HCT116 (cell line): ENCODE measurements around the gene ALDH1A1. TPM values are rescaled to one million over a fixed set of nuclear protein-coding genes. Genes with fewer than 3 reads are reported as not detected.

Experiments used
- ATAC-seq: fragments of 200-7000 bp; cut with Tn5 transposase; 2 replicates; pipeline ENCODE4 v1.9.1; 2020; ENCODE audit warnings: mild to moderate bottlenecking, moderate library complexity
- BruUV-seq: library from RNA; stranded (reverse); fragments of 400-500 nt; replicated peaks from 2 replicates; lab custom pipeline; 2021; lab: Mats Ljungman, UMichigan
- CTCF ChIA-PET: fragments of 300-600 bp; sonication (Branson Sonifier 250); formaldehyde crosslinking; loops from one replicate; lab custom pipeline; 2021; ENCODE audit warnings: antibody characterized with exemption; lab: Charles Lee
- POLR2A ChIA-PET: fragments of 300-600, 350-600 bp; sonication (Branson Sonifier 250); formaldehyde crosslinking; loops from one replicate; lab custom pipeline; 2021; ENCODE audit warnings: antibody characterized with exemption; lab: Charles Lee
- RAD21 ChIA-PET, 2 experiments: fragments of 300-600 bp; sonication (Branson Sonifier 250); formaldehyde crosslinking; loops; one replicate each; lab custom pipeline; 2023; ENCODE audit warnings: low total read pairs in 2 of 2; ENCODE audit not compliant: uncharacterized antibody in 2 of 2, unreplicated experiment in 2 of 2, low non-redundant PET in 1 of 2; lab: Charles Lee
- DNase-seq: peaks from one replicate; pipeline ENCODE4 v3.0.0-alpha.2; 2010; ENCODE audit warnings: low read depth, low spot score
- H2AFZ ChIP-seq: fragments of 200-600 bp; shearing (Covaris generic), sonication (generic); 2 replicates; pipeline ENCODE4 v1.6.1; 2017; ENCODE audit warnings: low read depth, mixed run types, mixed read lengths, antibody characterized with exemption, low read length; ENCODE audit not compliant: poor library complexity, severe bottlenecking
- H3K27ac ChIP-seq: 2 replicates; pipeline ENCODE4 v1.5.1; 2012; ENCODE audit warnings: low read depth, low read length
- H3K27me3 ChIP-seq: fragments of 200-600 bp; sonication (generic); 2 replicates; pipeline ENCODE4 v1.6.1; 2016; ENCODE audit warnings: mixed run types, low read length, mixed read lengths; ENCODE audit not compliant: insufficient read depth
- H3K36me3 ChIP-seq, 2 experiments: fragments of 200-500 bp in 1 of 2; fragments of 200-600 bp in 1 of 2; sonication (Bioruptor generic) in 1 of 2; sonication (generic) in 1 of 2; 2 replicates each; pipeline versions ENCODE4 v1.5.1 to v1.6.1; 2014 to 2016; ENCODE audit warnings: low read length in 2 of 2, inconsistent platforms in 1 of 2, mixed read lengths in 1 of 2, mixed run types in 1 of 2; ENCODE audit not compliant: insufficient read depth in 2 of 2, control insufficient read depth in 1 of 2
- H3K4me1 ChIP-seq, 2 experiments: fragments of 200-600 bp in 1 of 2; sonication (generic) in 1 of 2; 2 replicates each; pipeline versions ENCODE4 v1.5.1 to v1.6.1; 2012 to 2017; ENCODE audit warnings: low read length in 2 of 2, inconsistent platforms in 1 of 2, mild to moderate bottlenecking in 1 of 2, mixed read lengths in 1 of 2, mixed run types in 1 of 2, moderate library complexity in 1 of 2; ENCODE audit not compliant: insufficient read depth in 2 of 2, control insufficient read depth in 1 of 2
- H3K4me2 ChIP-seq: fragments of 200-600 bp; sonication (generic); 2 replicates; pipeline ENCODE4 v1.6.1; 2017; ENCODE audit warnings: mixed run types, low read length, mixed read lengths
- H3K4me3 ChIP-seq, 2 experiments: fragments of 200-600 bp in 1 of 2; sonication (generic) in 1 of 2; replicated peaks in 1 of 2; 2 replicates each; pipeline ENCODE4 v1.5.1; 2011 to 2016; ENCODE audit warnings: low read length in 2 of 2, control low read depth in 1 of 2, low read depth in 1 of 2, mild to moderate bottlenecking in 1 of 2, mixed read lengths in 1 of 2, mixed run types in 1 of 2
- H3K79me2 ChIP-seq: fragments of 200-600 bp; sonication (generic); 2 replicates; pipeline ENCODE4 v1.6.1; 2017; ENCODE audit warnings: mild to moderate bottlenecking, mixed run types, low read length, moderate library complexity, mixed read lengths; ENCODE audit not compliant: insufficient read depth
- H3K9ac ChIP-seq: fragments of 200-600 bp; sonication (generic); 2 replicates; pipeline ENCODE4 v1.6.1; 2016; ENCODE audit warnings: low read length, mixed read lengths
- H3K9me2 ChIP-seq: fragments of 200-600 bp; sonication (generic), shearing (Covaris generic); 2 replicates; pipeline ENCODE4 v1.6.1; 2017; ENCODE audit warnings: mixed run types, mild to moderate bottlenecking, moderate library complexity; ENCODE audit not compliant: insufficient read depth
- H3K9me3 ChIP-seq, 2 experiments: fragments of 200-500 bp in 1 of 2; fragments of 200-600 bp in 1 of 2; sonication (Bioruptor generic) in 1 of 2; sonication (generic) in 1 of 2; 2 replicates each; pipeline ENCODE4 v1.6.1; 2014 to 2017; ENCODE audit warnings: low read length in 2 of 2, mixed read lengths in 2 of 2, inconsistent platforms in 1 of 2, low read depth in 1 of 2, mild to moderate bottlenecking in 1 of 2, mixed run types in 1 of 2, moderate library complexity in 1 of 2; ENCODE audit not compliant: control insufficient read depth in 1 of 2, insufficient read depth in 1 of 2
- H4K20me1 ChIP-seq: fragments of 200-600 bp; sonication (generic), shearing (Covaris generic); 2 replicates; pipeline ENCODE4 v1.6.1; 2017; ENCODE audit warnings: mixed run types, mild to moderate bottlenecking, moderate library complexity; ENCODE audit not compliant: insufficient read depth
- CEBPB ChIP-seq: IDR thresholded peaks from 2 replicates; pipeline ENCODE4 v1.6.1; 2012; ENCODE audit warnings: low read depth
- EZH2 ChIP-seq: fragments of 200-600 bp; sonication (generic); IDR thresholded peaks from 2 replicates; pipeline ENCODE4 v1.6.1; 2017; ENCODE audit warnings: antibody characterized with exemption, mixed run types
- EZH2phosphoT487 ChIP-seq: fragments of 200-600 bp; IDR thresholded peaks from 2 replicates; pipeline ENCODE4 v1.6.1; 2018; ENCODE audit warnings: antibody characterized with exemption, borderline replicate concordance
- POLR2AphosphoS5 ChIP-seq: IDR thresholded peaks from 2 replicates; pipeline ENCODE4 v1.6.1; 2011; ENCODE audit warnings: mild to moderate bottlenecking, low read depth, low read length, moderate library complexity
- RAD21 ChIP-seq: IDR thresholded peaks from 2 replicates; pipeline ENCODE4 v1.6.1; 2012; ENCODE audit warnings: low read depth, mild to moderate bottlenecking
- SIN3A ChIP-seq: IDR thresholded peaks from 2 replicates; pipeline ENCODE4 v1.6.1; 2012; ENCODE audit warnings: low read depth
- YY1 ChIP-seq: IDR thresholded peaks from 2 replicates; pipeline ENCODE4 v1.6.1; 2011; ENCODE audit warnings: low read length, low read depth, moderate library complexity, mild to moderate bottlenecking; ENCODE audit not compliant: insufficient replicate concordance; ENCODE audit errors: extremely low read depth
- ZNF274 ChIP-seq: fragments of 200-500 bp; sonication (Bioruptor generic); IDR thresholded peaks from 2 replicates; pipeline ENCODE4 v1.6.1; 2014; ENCODE audit warnings: mild to moderate bottlenecking, low read depth, low read length, inconsistent platforms
- intact Hi-C: fragments of 100-400 bp; cut with micrococcal nuclease; formaldehyde crosslinking; loops from 2 replicates; pipeline ENCODE4 v1.10.0; 2022
- total RNA-seq: library from RNA; stranded (reverse); gene quantifications from one replicate; pipeline ENCODE4 v1.2.1, GENCODE V29; 2021; ENCODE audit not compliant: unreplicated experiment
- TF ChIP-seq, protein P1 (sequence below): IDR thresholded peaks from 2 replicates; pipeline ENCODE4 v1.6.1; 2012; ENCODE audit warnings: low read depth
- TF ChIP-seq, protein P2 (sequence below): IDR thresholded peaks from 2 replicates; pipeline ENCODE4 v1.6.1; 2011; ENCODE audit warnings: mild to moderate bottlenecking, low read length, moderate library complexity; ENCODE audit not compliant: insufficient replicate concordance; ENCODE audit errors: extremely low read depth
- TF ChIP-seq, protein P3 (sequence below): IDR thresholded peaks from 2 replicates; pipeline ENCODE4 v1.6.1; 2012

Gene ALDH1A1
- total RNA-seq, 1 experiment from 2014 or later, result 0.44 TPM

DNA sequence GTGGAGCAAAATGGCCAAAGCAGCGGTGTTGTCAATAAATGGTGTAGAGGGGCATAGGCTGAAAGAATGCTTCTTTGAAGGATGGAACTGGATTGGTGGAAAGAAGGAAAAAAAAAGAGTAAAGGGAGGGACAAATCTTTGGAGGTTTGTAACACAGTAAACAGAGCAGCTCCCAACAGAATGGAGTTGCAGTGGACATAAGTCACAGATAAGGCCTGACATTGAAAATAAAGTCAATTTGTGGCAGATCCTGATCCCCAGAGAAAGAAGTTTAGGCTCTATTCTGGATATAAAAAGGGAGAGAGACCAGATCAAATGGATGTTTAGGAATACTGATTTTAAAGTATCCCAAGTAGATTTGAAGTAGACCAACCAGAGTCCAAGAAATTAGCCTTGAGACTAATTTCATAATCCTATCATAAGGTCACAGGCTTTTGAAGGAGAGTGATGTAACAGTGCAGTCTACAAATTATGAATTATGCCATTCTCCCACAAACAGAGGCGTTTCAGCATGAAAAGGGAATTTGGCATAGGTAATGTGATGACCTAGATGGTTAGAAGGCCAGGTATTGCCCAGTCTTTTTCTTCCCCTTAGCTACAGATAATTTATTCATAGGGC is 8.9 kb downstream of the ALDH1A1 start:
- BruUV-seq, result no TSS peak
- intact Hi-C loops, result no loop called here

More for the DNA sequence above, 8.9 kb downstream of the ALDH1A1 start:
- DNase-seq (no peak), ATAC-seq (no peak)
- H3K9me3 ChIP-seq, result no peaks in the 10 kb centered on the region
- no peak overlapping the region for H2AFZ ChIP-seq
- H3K79me2 ChIP-seq, result no peaks in the 10 kb centered on the region
- RAD21 ChIA-PET, result no interaction called here
- H3K27ac ChIP-seq, result no peak overlapping the region
- H3K27me3 ChIP-seq, result peaks cover 24% of the 10 kb centered on the region
- no peak overlapping the region for H3K4me3 ChIP-seq
- H3K9me2 ChIP-seq, result no peaks in the 10 kb centered on the region
- H3K4me2 ChIP-seq, result no peak overlapping the region
- no peaks in the 10 kb centered on the region for H3K4me1 ChIP-seq
- no peaks in the 10 kb centered on the region for H3K36me3 ChIP-seq
- H3K9ac ChIP-seq, result no peak overlapping the region
- TF ChIP-seq YY1 (no peak), RAD21 (no peak), EZH2phosphoT487 (no peak), EZH2 (no peak), POLR2AphosphoS5 (no peak), CEBPB (no peak), ZNF274 (no peak), SIN3A (no peak)
- TF ChIP-seq, protein P1, sequence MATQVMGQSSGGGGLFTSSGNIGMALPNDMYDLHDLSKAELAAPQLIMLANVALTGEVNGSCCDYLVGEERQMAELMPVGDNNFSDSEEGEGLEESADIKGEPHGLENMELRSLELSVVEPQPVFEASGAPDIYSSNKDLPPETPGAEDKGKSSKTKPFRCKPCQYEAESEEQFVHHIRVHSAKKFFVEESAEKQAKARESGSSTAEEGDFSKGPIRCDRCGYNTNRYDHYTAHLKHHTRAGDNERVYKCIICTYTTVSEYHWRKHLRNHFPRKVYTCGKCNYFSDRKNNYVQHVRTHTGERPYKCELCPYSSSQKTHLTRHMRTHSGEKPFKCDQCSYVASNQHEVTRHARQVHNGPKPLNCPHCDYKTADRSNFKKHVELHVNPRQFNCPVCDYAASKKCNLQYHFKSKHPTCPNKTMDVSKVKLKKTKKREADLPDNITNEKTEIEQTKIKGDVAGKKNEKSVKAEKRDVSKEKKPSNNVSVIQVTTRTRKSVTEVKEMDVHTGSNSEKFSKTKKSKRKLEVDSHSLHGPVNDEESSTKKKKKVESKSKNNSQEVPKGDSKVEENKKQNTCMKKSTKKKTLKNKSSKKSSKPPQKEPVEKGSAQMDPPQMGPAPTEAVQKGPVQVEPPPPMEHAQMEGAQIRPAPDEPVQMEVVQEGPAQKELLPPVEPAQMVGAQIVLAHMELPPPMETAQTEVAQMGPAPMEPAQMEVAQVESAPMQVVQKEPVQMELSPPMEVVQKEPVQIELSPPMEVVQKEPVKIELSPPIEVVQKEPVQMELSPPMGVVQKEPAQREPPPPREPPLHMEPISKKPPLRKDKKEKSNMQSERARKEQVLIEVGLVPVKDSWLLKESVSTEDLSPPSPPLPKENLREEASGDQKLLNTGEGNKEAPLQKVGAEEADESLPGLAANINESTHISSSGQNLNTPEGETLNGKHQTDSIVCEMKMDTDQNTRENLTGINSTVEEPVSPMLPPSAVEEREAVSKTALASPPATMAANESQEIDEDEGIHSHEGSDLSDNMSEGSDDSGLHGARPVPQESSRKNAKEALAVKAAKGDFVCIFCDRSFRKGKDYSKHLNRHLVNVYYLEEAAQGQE, result no peak
- TF ChIP-seq, protein P2, sequence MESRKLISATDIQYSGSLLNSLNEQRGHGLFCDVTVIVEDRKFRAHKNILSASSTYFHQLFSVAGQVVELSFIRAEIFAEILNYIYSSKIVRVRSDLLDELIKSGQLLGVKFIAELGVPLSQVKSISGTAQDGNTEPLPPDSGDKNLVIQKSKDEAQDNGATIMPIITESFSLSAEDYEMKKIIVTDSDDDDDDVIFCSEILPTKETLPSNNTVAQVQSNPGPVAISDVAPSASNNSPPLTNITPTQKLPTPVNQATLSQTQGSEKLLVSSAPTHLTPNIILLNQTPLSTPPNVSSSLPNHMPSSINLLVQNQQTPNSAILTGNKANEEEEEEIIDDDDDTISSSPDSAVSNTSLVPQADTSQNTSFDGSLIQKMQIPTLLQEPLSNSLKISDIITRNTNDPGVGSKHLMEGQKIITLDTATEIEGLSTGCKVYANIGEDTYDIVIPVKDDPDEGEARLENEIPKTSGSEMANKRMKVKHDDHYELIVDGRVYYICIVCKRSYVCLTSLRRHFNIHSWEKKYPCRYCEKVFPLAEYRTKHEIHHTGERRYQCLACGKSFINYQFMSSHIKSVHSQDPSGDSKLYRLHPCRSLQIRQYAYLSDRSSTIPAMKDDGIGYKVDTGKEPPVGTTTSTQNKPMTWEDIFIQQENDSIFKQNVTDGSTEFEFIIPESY, result no peak
- TF ChIP-seq, protein P3, sequence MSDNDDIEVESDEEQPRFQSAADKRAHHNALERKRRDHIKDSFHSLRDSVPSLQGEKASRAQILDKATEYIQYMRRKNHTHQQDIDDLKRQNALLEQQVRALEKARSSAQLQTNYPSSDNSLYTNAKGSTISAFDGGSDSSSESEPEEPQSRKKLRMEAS, result no peak
- POLR2A ChIA-PET, result no interaction called here
- CTCF ChIA-PET, result no interaction called here
- H4K20me1 ChIP-seq, result no peaks in the 10 kb centered on the region
